ENCODE results near the gene BCKDHB. TPM values are rescaled to one million over a fixed set of nuclear protein-coding genes. Genes with fewer than 3 reads are reported as not detected.

The BCKDHB gene
- polyA plus RNA-seq, 6 donors from 2014 or later, result 19.6 to 38.0 (median 24.4) TPM

DNA sequence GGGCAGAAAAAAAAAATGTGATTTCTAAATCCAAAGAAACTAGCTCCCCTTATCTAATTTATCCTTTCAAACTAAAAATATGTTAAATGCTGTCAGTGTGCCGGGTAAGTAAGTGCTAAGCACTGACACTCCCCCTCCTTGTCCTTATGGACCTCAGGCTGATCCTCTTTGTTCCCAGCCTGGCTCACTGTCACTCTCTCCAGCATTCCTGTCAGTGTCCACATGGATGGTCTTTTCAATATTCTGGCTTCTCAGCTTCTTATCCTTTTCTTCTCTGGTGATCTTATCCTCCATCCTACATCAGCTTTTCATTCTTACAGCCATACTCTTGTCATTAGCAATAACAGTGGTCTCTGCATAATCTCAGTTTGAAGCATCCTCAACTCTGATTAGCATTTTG lies 55.0 kb downstream of the BCKDHB start:
- Mint-ChIP-seq H3K27me3 (no peaks in the 10 kb centered on the region), H3K27ac (peak overlapping the region in 1 of 6 donors; percentile 6), H3K9me3 (no peaks in the 10 kb centered on the region), H3K36me3 (no peaks in the 10 kb centered on the region), H3K4me1 (peaks cover 0 to 6% (median 0%) of the 10 kb centered on the region in 3 donors), H3K4me3 (no peak overlapping the region)
- no peak for ATAC-seq (ENCODE audit: low read depth in 2 of 2)
- DNase-seq, result no peak

GRCh38 chr6:80163754-80164187 lies 57.3 kb downstream of the BCKDHB start:
- Mint-ChIP-seq H3K36me3 (peaks cover 1 to 9% of the 10 kb centered on the region in 2 donors), H3K27ac (no peak overlapping the region), H3K9me3 (no peaks in the 10 kb centered on the region), H3K4me3 (no peak overlapping the region), H3K4me1 (peaks cover 0 to 6% (median 0%) of the 10 kb centered on the region in 3 donors), H3K27me3 (no peaks in the 10 kb centered on the region)
- DNase-seq, result peak; percentile 19
- peak; percentile 74 to 93 for ATAC-seq (ENCODE audit: low read depth in 2 of 2)

- Mint-ChIP-seq H3K27me3 (no peaks in the 10 kb centered on the region), H3K36me3 (peaks cover 9% of the 10 kb centered on the region in 2 donors), H3K27ac (peak overlapping the region in 2 of 6 donors; percentile 60 to 89), H3K4me1 (peaks cover 0 to 6% (median 0%) of the 10 kb centered on the region in 3 donors), H3K9me3 (no peaks in the 10 kb centered on the region), H3K4me3 (no peak overlapping the region)
- DNase-seq (no peak), ATAC-seq (ENCODE audit: low read depth in 2 of 2) (no peak)
These were observed 58.7 kb downstream of the BCKDHB start for GRCh38 chr6:80165143-80165542.

GRCh38 chr6:80165819-80166218 lies 59.3 kb downstream of the BCKDHB start:
- H3K4me1 Mint-ChIP-seq, result peaks cover 0 to 6% (median 0%) of the 10 kb centered on the region in 3 donors
- ATAC-seq (ENCODE audit: low read depth in 2 of 2) (no peak), DNase-seq (no peak)
- peaks cover 9% of the 10 kb centered on the region in 2 donors for H3K36me3 Mint-ChIP-seq
- no peak overlapping the region for H3K27ac Mint-ChIP-seq
- no peaks in the 10 kb centered on the region for H3K27me3 Mint-ChIP-seq
- H3K9me3 Mint-ChIP-seq, result no peaks in the 10 kb centered on the region
- no peak overlapping the region for H3K4me3 Mint-ChIP-seq

DNA sequence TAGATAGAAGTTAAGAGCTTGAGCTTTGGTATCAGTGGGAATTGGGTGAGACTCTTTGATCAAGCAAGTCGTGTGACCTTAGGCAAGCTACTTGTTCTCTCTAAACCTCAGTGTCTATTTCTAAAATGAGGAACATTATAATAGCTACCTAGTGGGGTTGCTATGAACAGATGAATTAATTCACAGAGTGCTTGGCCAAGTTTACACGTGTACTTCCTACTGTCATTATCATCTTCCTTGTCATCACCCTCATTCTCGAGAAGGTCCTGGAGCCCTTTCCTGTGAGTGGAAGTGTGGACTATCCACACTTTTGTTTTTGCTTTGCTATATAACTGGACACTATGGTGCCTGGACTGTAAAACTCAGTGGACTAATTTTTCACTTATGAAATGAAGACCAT lies 64.0 kb downstream of the BCKDHB start:
- H3K36me3 Mint-ChIP-seq, result peaks cover 16 to 27% of the 10 kb centered on the region in 2 donors
- H3K27ac Mint-ChIP-seq, result peak overlapping the region in 1 of 6 donors; percentile 30
- ATAC-seq (ENCODE audit: low read depth in 2 of 2) (no peak), DNase-seq (no peak)
- no peak overlapping the region for H3K4me3 Mint-ChIP-seq
- H3K4me1 Mint-ChIP-seq, result no peaks in the 10 kb centered on the region
- H3K9me3 Mint-ChIP-seq, result peaks cover 0 to 2% (median 0%) of the 10 kb centered on the region in 7 donors
- no peaks in the 10 kb centered on the region for H3K27me3 Mint-ChIP-seq

GRCh38 chr6:80173411-80173810 lies 66.9 kb downstream of the BCKDHB start:
- no peak overlapping the region for H3K4me3 Mint-ChIP-seq
- peaks cover 0 to 2% (median 0%) of the 10 kb centered on the region in 7 donors for H3K9me3 Mint-ChIP-seq
- no peak for DNase-seq
- H3K4me1 Mint-ChIP-seq, result no peaks in the 10 kb centered on the region
- no peak for ATAC-seq (ENCODE audit: low read depth in 2 of 2)
- H3K27ac Mint-ChIP-seq, result no peak overlapping the region
- H3K36me3 Mint-ChIP-seq, result peaks cover 8 to 27% of the 10 kb centered on the region in 2 donors
- H3K27me3 Mint-ChIP-seq, result no peaks in the 10 kb centered on the region

DNA sequence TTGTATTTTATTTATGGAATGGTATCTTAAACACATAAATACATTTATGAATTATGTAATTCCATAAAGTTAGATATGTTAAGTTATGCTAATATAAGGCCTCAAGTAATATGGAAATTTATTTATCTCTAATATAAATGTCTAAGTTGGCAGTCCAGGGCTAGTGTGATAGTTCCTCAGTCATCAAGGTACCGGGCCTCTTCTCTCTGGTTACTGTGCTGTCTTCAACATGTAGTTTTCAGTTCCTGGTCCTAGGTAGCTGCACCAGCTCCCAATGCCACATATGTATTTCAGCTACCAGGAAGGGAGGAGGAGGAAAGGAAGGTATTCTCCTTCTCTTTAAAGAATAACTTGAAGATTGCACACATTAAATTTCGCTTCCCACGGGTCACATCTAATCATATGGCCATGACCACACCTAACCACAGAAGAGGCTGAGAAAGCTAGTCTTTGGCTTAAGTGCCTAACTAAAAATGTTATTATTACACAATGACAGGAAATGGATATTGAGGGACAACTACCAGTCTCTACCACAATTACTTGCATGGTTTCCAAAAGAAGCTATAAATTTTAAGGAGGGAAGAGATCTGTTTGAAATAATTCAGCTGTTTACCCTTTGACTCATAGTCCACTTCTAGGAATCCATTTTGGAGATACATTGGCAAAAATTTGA lies 68.6 kb downstream of the BCKDHB start:
- no peak overlapping the region for H3K27ac Mint-ChIP-seq
- ATAC-seq (ENCODE audit: low read depth in 2 of 2), result no peak
- peaks cover 7 to 18% of the 10 kb centered on the region in 2 donors for H3K36me3 Mint-ChIP-seq
- H3K4me1 Mint-ChIP-seq, result no peaks in the 10 kb centered on the region
- H3K9me3 Mint-ChIP-seq, result peaks cover 0 to 2% (median 0%) of the 10 kb centered on the region in 7 donors
- no peak for DNase-seq
- no peaks in the 10 kb centered on the region for H3K27me3 Mint-ChIP-seq
- H3K4me3 Mint-ChIP-seq, result no peak overlapping the region

DNA sequence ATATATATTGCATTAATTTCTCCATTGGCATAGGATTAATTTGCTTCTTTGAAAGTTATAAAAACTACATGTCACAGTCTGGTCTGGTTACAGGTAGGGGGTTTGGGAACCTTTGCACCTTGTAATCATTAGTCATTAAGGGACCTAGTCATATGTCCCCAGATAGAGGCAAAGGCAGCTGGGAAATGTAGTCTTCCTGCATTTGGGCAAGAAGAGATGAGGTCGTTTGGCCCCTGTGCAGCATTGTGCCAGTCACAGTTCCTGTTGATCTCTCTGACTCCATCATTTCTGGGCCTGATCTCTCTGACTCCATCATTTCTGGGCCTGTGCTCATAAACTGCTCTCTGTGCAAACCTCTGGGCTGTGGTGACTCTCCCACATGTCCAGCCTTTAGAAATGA lies 73.2 kb downstream of the BCKDHB start:
- ATAC-seq (ENCODE audit: low read depth in 2 of 2), result no peak
- peak overlapping the region in 2 of 6 donors; percentile 56 to 77 for H3K27ac Mint-ChIP-seq
- H3K4me1 Mint-ChIP-seq, result no peaks in the 10 kb centered on the region
- no peak for DNase-seq
- H3K27me3 Mint-ChIP-seq, result no peaks in the 10 kb centered on the region
- peaks cover 0 to 10% (median 5%) of the 10 kb centered on the region in 7 donors for H3K9me3 Mint-ChIP-seq
- H3K36me3 Mint-ChIP-seq, result peaks cover 3 to 7% of the 10 kb centered on the region in 2 donors
- no peak overlapping the region for H3K4me3 Mint-ChIP-seq

DNA sequence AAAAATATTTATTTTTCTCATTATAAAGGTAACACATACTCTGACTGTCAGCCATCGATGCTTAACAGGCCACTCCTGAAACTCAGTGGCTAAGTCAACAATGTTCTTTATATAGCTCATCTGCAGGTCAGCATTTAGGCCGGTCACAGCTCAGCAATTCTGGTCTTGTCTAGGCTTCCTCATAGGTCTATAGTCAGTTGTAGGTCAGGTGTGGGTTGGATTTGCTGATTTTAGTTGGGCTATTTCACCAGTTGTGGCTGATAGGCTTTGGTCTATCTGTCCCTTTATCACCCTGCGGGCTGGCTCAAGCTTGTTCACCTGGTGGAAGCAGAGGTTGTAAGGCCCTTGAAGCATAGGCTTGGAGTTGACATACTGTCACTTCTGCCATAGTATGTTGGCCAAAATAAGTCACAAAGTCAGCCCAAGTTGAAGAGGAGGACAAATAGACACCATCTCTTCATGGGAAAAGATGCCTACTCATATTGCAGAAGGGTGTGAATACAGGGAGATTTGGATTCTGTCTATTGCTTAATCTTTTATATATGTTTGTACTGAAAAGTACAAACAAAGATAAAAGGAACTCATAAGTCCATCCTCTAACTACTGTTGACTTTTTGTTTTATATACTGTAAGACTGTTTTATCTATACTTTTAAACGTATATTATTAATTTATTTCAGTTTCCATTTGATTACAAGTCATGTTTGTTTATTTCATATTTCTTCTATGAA lies 75.0 kb downstream of the BCKDHB start:
- Mint-ChIP-seq H3K4me3 (no peak overlapping the region), H3K27me3 (no peaks in the 10 kb centered on the region), H3K9me3 (peaks cover 0 to 22% (median 14%) of the 10 kb centered on the region in 7 donors), H3K4me1 (no peaks in the 10 kb centered on the region), H3K36me3 (peaks cover 14 to 16% of the 10 kb centered on the region in 2 donors), H3K27ac (no peak overlapping the region)
- ATAC-seq (ENCODE audit: low read depth in 2 of 2) (no peak), DNase-seq (no peak)

- ATAC-seq (ENCODE audit: low read depth in 2 of 2) (no peak), DNase-seq (no peak)
- Mint-ChIP-seq H3K4me1 (no peaks in the 10 kb centered on the region), H3K36me3 (peaks cover 14 to 19% of the 10 kb centered on the region in 2 donors), H3K4me3 (no peak overlapping the region), H3K27me3 (no peaks in the 10 kb centered on the region), H3K9me3 (peaks cover 0 to 22% (median 14%) of the 10 kb centered on the region in 7 donors), H3K27ac (no peak overlapping the region)
These were observed 75.8 kb downstream of the BCKDHB start for GRCh38 chr6:80182308-80182707.

- ATAC-seq (ENCODE audit: low read depth in 2 of 2), result no peak
- H3K27me3 Mint-ChIP-seq, result no peaks in the 10 kb centered on the region
These were observed 76.7 kb downstream of the BCKDHB start for GRCh38 chr6:80183019-80183795.

DNA sequence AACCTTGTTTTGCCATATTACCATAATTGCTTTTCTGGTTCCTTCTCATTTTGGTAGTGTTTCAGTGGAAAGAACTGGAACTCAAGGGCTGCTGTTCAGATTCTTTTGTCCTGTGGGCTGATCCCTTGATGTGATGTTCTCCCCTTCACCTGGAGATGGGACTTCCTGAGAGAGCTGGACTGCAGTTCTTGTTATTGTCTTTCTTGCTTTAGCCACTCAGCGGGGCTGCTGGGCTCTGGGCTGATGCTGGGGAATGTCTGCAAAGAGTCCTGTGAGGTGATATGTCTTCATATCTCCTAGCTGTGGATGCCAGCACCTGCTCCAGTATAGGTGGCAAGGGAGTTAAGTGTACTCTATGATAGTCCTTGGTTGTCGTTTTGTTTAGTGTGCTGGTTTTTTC lies 79.0 kb downstream of the BCKDHB start:
- Mint-ChIP-seq H3K27ac (peak overlapping the region in 1 of 6 donors; percentile 21), H3K4me1 (no peaks in the 10 kb centered on the region), H3K4me3 (no peak overlapping the region), H3K36me3 (peaks cover 14 to 22% of the 10 kb centered on the region in 2 donors), H3K9me3 (peaks cover 0 to 22% (median 15%) of the 10 kb centered on the region in 7 donors), H3K27me3 (no peaks in the 10 kb centered on the region)
- ATAC-seq (ENCODE audit: low read depth in 2 of 2) (no peak), DNase-seq (no peak)

More at GRCh38 chr6:80183019-80183795, 76.7 kb downstream of the BCKDHB start:
- Mint-ChIP-seq H3K36me3 (peaks cover 14 to 22% of the 10 kb centered on the region in 2 donors), H3K27ac (no peak overlapping the region), H3K9me3 (peaks cover 0 to 22% (median 15%) of the 10 kb centered on the region in 7 donors), H3K4me1 (no peaks in the 10 kb centered on the region), H3K4me3 (no peak overlapping the region)
- no peak for DNase-seq

DNA sequence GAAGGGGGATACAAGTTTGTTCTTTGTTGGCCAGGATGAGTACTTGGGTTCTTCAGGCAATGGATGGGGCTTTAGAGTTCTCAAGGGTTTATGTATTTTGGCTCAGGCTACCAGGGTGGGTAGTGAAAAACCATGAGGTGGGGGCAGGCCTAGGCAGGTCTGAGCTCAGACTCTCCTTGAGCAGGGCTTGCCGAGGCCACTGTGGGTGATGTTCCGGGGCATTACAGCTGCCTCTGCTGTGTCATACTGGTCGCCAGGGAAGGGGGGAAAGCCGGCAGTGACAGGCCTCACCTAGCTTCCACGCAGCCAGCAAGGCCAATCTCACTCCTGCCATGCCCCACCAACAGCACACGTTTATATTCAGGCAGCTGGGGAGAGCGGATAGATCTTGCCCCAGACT lies 79.6 kb downstream of the BCKDHB start:
- DNase-seq (no peak), ATAC-seq (ENCODE audit: low read depth in 2 of 2) (no peak)
- no peak overlapping the region for H3K27ac Mint-ChIP-seq
- no peaks in the 10 kb centered on the region for H3K27me3 Mint-ChIP-seq
- peaks cover 14 to 22% of the 10 kb centered on the region in 2 donors for H3K36me3 Mint-ChIP-seq
- no peak overlapping the region for H3K4me3 Mint-ChIP-seq
- peaks cover 0 to 22% (median 15%) of the 10 kb centered on the region in 7 donors for H3K9me3 Mint-ChIP-seq
- no peaks in the 10 kb centered on the region for H3K4me1 Mint-ChIP-seq
